Measurements from ENCODE around the gene TRPM3. TPM values are rescaled to one million over a fixed set of nuclear protein-coding genes. Genes with fewer than 3 reads are reported as not detected.

TRPM3 gene
- total and polyA plus RNA-seq, 2 of the 13 experiments (the other 11 are each of a cell fraction or from before 2014, with no cell fraction given): not detected

DNA sequence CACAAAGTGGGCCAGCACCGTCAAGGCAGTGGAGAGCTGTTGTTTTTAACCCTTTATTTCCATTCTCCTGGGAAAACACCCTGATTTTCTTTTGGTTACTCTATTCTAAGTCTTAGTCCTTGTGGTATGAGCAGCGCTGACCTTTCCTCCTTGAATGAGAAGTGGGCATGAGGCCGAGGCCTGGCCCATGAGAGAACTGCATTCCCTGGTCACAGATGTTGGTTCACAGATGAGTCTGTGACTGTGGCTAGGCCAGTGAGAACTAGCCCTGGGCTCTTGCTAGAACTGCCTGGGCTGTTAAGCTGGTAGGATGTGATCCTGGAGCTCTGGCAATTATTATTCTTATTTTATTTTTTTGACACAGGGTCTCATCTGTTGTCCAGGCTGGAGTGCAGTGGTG lies 635.3 kb downstream of the TRPM3 start:
- Histone ChIP-seq H2AFZ (ENCODE audit: low read length) (no peak overlapping the region), H3K27ac (ENCODE audit: extremely low read length, insufficient read depth, low read length) (no peak overlapping the region), H3K4me2 (ENCODE audit: low read depth, low read length) (no peak overlapping the region), H3K79me2 (ENCODE audit: insufficient read depth, low read length) (no peaks in the 10 kb centered on the region), H3K9ac (ENCODE audit: insufficient read depth, low read depth, low read length) (no peak overlapping the region), H3K4me1 (ENCODE audit: insufficient read depth, low read length) (peaks cover 2% of the 10 kb centered on the region; the same call in 1 of the 2 replicates), H3K9me3 (ENCODE audit: low read length) (no peaks in the 10 kb centered on the region), H3K27me3 (ENCODE audit: control insufficient read depth in 1 of 2, insufficient read depth in 2 of 2, low read length in 2 of 2) (peaks cover 0 to 8% of the 10 kb centered on the region in 2 experiments; a peak in 1 of 5 replicates), H3K36me3 (replicated peaks in 1 of 2; ENCODE audit: control insufficient read depth in 1 of 2, insufficient read depth in 2 of 2, low read length in 2 of 2) (no peaks in the 10 kb centered on the region), H4K20me1 (ENCODE audit: insufficient read depth, low read length) (no peaks in the 10 kb centered on the region), H3K4me3 (replicated peaks in 1 of 3; ENCODE audit: insufficient read depth in 1 of 3, low read depth in 2 of 3, low read length in 3 of 3) (no peak overlapping the region)
- intact Hi-C loops (cut with micrococcal nuclease; ENCODE audit: unreplicated experiment): no loop called here
- FAIRE-seq (no peak), ATAC-seq (no peak), DNase-seq (ENCODE audit: low spot score) (no peak)
- POLR2A ChIA-PET: interaction anchor here (2.6 kb wide), 1 partner anchor 68 kb away, joined by 15 read pairs; no protein-coding TSS in a partner anchor
- TF ChIP-seq, protein P1, sequence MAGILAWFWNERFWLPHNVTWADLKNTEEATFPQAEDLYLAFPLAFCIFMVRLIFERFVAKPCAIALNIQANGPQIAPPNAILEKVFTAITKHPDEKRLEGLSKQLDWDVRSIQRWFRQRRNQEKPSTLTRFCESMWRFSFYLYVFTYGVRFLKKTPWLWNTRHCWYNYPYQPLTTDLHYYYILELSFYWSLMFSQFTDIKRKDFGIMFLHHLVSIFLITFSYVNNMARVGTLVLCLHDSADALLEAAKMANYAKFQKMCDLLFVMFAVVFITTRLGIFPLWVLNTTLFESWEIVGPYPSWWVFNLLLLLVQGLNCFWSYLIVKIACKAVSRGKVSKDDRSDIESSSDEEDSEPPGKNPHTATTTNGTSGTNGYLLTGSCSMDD (CRISPR knock-in tag; IDR thresholded peaks at IDR 0.05): no peak
- TF ChIP-seq ZFX (CRISPR knock-in tag; IDR thresholded peaks at IDR 0.05; ENCODE audit: low read depth): no peak
- TF ChIP-seq ZNF781 (CRISPR knock-in tag; IDR thresholded peaks at IDR 0.05; ENCODE audit: borderline replicate concordance, not compliant biosample characterization): no peak
- no peak for TF ChIP-seq ZNF678 (CRISPR knock-in tag; IDR thresholded peaks at IDR 0.05)
- in situ Hi-C loops (cut with HindIII; ENCODE audit: extremely low pct_ligation_motif_present, low pct_unique_long_range_greater_than_20kb): loop anchor here (5.0 kb wide), 1 partner anchor 134 kb away; no protein-coding TSS in a partner anchor
- WGBS (ENCODE audit: low lambda C conversion rate): 34% methylated on average over 3 of the region's 3 CpGs
- no TSS peak for BruUV-seq (replicated peaks)
- CTCF ChIA-PET (ENCODE audit: low intra/inter-chr PET ratio, low total read pairs): no interaction called here

DNA sequence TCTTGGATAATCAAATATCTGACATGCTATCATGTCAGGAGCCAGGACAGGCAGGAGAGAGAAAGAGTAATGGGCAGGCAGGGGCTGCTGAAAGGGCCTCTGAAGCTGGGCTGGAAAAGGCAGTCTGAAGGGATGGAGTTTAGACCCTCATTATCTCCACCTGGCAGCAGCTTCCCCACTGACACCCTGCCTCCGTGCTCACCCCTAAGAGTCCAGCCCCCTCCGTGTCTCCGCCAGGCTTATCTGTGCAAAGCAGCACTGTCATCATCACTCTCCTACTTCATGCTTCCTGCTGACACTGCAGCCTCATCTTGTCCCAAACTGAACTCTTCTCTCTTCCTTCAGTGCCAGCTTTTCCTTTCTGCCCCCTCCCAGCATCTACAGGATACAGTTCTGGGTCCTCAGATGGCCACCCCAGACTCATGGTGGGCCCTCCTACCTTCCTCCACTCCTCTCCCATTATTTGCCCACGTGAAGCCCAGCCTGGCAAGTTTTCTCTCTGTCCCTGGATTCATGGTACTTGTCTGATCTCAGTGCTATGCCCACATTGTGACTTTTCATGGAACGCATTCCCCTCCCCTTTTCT lies 636.1 kb downstream of the TRPM3 start:
- Histone ChIP-seq H3K27ac (ENCODE audit: extremely low read length, insufficient read depth, low read length) (no peak overlapping the region), H2AFZ (ENCODE audit: low read length) (no peak overlapping the region), H3K79me2 (ENCODE audit: insufficient read depth, low read length) (no peaks in the 10 kb centered on the region), H3K27me3 (ENCODE audit: control insufficient read depth in 1 of 2, insufficient read depth in 2 of 2, low read length in 2 of 2) (peaks cover 0 to 15% of the 10 kb centered on the region in 2 experiments; a peak in 1 of 5 replicates), H3K4me2 (ENCODE audit: low read depth, low read length) (no peak overlapping the region), H3K36me3 (replicated peaks in 1 of 2; ENCODE audit: control insufficient read depth in 1 of 2, insufficient read depth in 2 of 2, low read length in 2 of 2) (no peaks in the 10 kb centered on the region), H3K4me3 (replicated peaks in 1 of 3; ENCODE audit: insufficient read depth in 1 of 3, low read depth in 2 of 3, low read length in 3 of 3) (no peak overlapping the region), H4K20me1 (ENCODE audit: insufficient read depth, low read length) (no peaks in the 10 kb centered on the region), H3K9me3 (ENCODE audit: low read length) (no peaks in the 10 kb centered on the region), H3K4me1 (ENCODE audit: insufficient read depth, low read length) (peaks cover 9% of the 10 kb centered on the region), H3K9ac (ENCODE audit: insufficient read depth, low read depth, low read length) (no peak overlapping the region)
- in situ Hi-C loops (cut with HindIII; ENCODE audit: extremely low pct_ligation_motif_present, low pct_unique_long_range_greater_than_20kb): loop anchor here (5.0 kb wide), 1 partner anchor 133 kb away; no protein-coding TSS in a partner anchor
- peak; percentile 42 for ATAC-seq
- no peak for FAIRE-seq
- ChIA-PET POLR2A (interaction anchor here (0.8 to 2.6 kb wide), 2 partner anchors 67 to 71 kb away, joined by 3 to 15 read pairs; partner anchors contain the start of gene KLF9), CTCF (ENCODE audit: low intra/inter-chr PET ratio, low total read pairs) (interaction anchor here (1.2 to 1.6 kb wide), 2 partner anchors 45 to 145 kb away, joined by 3 to 9 read pairs; no protein-coding TSS in a partner anchor)
- 25% methylated on average over 5 of the region's 5 CpGs for WGBS (ENCODE audit: low lambda C conversion rate)
- BruUV-seq (replicated peaks): no TSS peak
- intact Hi-C loops (cut with micrococcal nuclease; ENCODE audit: unreplicated experiment): loop anchor here (2.0 kb wide), 1 partner anchor 65 kb away; no protein-coding TSS in a partner anchor
- no peak for DNase-seq (ENCODE audit: low spot score)
- TF ChIP-seq ZNF207 (IDR thresholded peaks at IDR 0.05; ENCODE audit: borderline replicate concordance) (no peak), ZNF337 (CRISPR knock-in tag; IDR thresholded peaks at IDR 0.05; ENCODE audit: borderline replicate concordance, low read depth) (no peak), ZNF441 (CRISPR knock-in tag; IDR thresholded peaks at IDR 0.05; ENCODE audit: borderline replicate concordance) (no peak), ZNF563 (CRISPR knock-in tag; IDR thresholded peaks at IDR 0.05) (no peak), ZNF761 (CRISPR knock-in tag; conservative IDR thresholded peaks at IDR 0.05) (no peak), HIVEP1 (CRISPR knock-in tag; IDR thresholded peaks at IDR 0.05) (no peak), ZNF431 (CRISPR knock-in tag; IDR thresholded peaks at IDR 0.05; ENCODE audit: borderline replicate concordance, low read depth) (no peak), GFI1 (CRISPR knock-in tag; IDR thresholded peaks at IDR 0.05; ENCODE audit: borderline replicate concordance) (no peak)
- TF ChIP-seq, protein P2, sequence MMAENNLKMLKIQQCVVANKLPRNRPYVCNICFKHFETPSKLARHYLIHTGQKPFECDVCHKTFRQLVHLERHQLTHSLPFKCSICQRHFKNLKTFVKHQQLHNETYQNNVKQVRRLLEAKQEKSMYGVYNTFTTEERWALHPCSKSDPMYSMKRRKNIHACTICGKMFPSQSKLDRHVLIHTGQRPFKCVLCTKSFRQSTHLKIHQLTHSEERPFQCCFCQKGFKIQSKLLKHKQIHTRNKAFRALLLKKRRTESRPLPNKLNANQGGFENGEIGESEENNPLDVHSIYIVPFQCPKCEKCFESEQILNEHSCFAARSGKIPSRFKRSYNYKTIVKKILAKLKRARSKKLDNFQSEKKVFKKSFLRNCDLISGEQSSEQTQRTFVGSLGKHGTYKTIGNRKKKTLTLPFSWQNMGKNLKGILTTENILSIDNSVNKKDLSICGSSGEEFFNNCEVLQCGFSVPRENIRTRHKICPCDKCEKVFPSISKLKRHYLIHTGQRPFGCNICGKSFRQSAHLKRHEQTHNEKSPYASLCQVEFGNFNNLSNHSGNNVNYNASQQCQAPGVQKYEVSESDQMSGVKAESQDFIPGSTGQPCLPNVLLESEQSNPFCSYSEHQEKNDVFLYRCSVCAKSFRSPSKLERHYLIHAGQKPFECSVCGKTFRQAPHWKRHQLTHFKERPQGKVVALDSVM (CRISPR knock-in tag; IDR thresholded peaks at IDR 0.05): no peak
- TF ChIP-seq, protein P3, sequence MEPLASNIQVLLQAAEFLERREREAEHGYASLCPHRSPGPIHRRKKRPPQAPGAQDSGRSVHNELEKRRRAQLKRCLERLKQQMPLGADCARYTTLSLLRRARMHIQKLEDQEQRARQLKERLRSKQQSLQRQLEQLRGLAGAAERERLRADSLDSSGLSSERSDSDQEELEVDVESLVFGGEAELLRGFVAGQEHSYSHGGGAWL (CRISPR knock-in tag; IDR thresholded peaks at IDR 0.05): no peak

All from HepG2 (cell line).